Skin of body (tissue), 2 donors: Measurements from ENCODE around the gene RPH3AL. TPM values are rescaled to one million over a fixed set of nuclear protein-coding genes. Genes with fewer than 3 reads are reported as not detected.
"Not testable (repeated sequence)": the region's sequence is repeated elsewhere in the genome, so short reads cannot be mapped to it uniquely, and the experiment has no call there.

Experiments
- DNase-seq: peaks from one replicate; lab custom pipeline; 2025; lab: John Stamatoyannopoulos, UW
- total RNA-seq: library from RNA; depleted of rRNA; stranded (reverse); fragments of >200 nt; gene quantifications from one replicate; pipeline ENCODE4 v1.2.3, GENCODE V29; 2014

RPH3AL gene
- total RNA-seq, 1 donor from 2014 or later = 4.8 TPM

- peak; percentile 36 for DNase-seq
Measured at GRCh38 chr17:227078-227945, 125.3 kb downstream of the RPH3AL start.

- DNase-seq = no peak
Measured at GRCh38 chr17:226108-227077, 126.2 kb downstream of the RPH3AL start.

- DNase-seq = no peak
Measured at GRCh38 chr17:225551-225950, 127.1 kb downstream of the RPH3AL start.

GRCh38 chr17:224576-224975 is 128.0 kb downstream of the RPH3AL start:
- not testable (repeated sequence) for DNase-seq

- DNase-seq = no peak
Measured at GRCh38 chr17:223723-224471, 128.7 kb downstream of the RPH3AL start.

GRCh38 chr17:222172-222571 is 130.4 kb downstream of the RPH3AL start:
- no peak for DNase-seq

GRCh38 chr17:219696-220095 is 132.9 kb downstream of the RPH3AL start:
- no peak for DNase-seq

GRCh38 chr17:218432-219110 is 134.0 kb downstream of the RPH3AL start:
- no peak for DNase-seq

- no peak for DNase-seq
Measured at GRCh38 chr17:216625-217024, 136.0 kb downstream of the RPH3AL start.

GRCh38 chr17:215563-216478 is 136.8 kb downstream of the RPH3AL start:
- not testable (repeated sequence) for DNase-seq

- DNase-seq = no peak
Measured at GRCh38 chr17:214881-215331, 137.7 kb downstream of the RPH3AL start.

GRCh38 chr17:213286-214105 is 139.1 kb downstream of the RPH3AL start:
- DNase-seq = no peak

GRCh38 chr17:210402-210801 is 142.2 kb downstream of the RPH3AL start:
- DNase-seq = no peak

GRCh38 chr17:208429-208828 is 144.2 kb downstream of the RPH3AL start:
- no peak for DNase-seq

- no peak for DNase-seq
Measured at GRCh38 chr17:207775-208174, 144.8 kb downstream of the RPH3AL start.

GRCh38 chr17:206941-207560 is 145.6 kb downstream of the RPH3AL start:
- no peak for DNase-seq

GRCh38 chr17:206484-206883 is 146.1 kb downstream of the RPH3AL start:
- DNase-seq = not testable (repeated sequence)

- DNase-seq = no peak
Measured at GRCh38 chr17:205817-206216, 146.8 kb downstream of the RPH3AL start.
